ENCODE data around the gene SIX4.
A peak's percentile ranks its signal among the peaks of the same experiment; 100 is the strongest.

The SIX4 gene

GRCh38 chr14:60723907-60724618 is at the start of gene SIX4:
Gene SIX4 (minus strand): TSS chr14:60724351. CDS start chr14:60724074, 277 bp downstream.
- peak; percentile 76 for DNase-seq (ENCODE audit: low spot score)
- no peak for TF ChIP-seq CTCF (IDR thresholded peaks at IDR 0.05; ENCODE audit: borderline replicate concordance, control extremely low read depth, extremely low read depth, insufficient read depth, missing control alignments)
- in situ Hi-C loops (cut with MboI; ENCODE audit: low sequenced_read_pairs, unreplicated experiment) = no loop called here

GRCh38 chr14:60773558-60773957 is 49.4 kb upstream of the SIX4 start:
- DNase-seq (ENCODE audit: low spot score) = no peak
- in situ Hi-C loops (cut with MboI; ENCODE audit: low sequenced_read_pairs, unreplicated experiment) = no loop called here
- no peak for TF ChIP-seq CTCF (IDR thresholded peaks at IDR 0.05; ENCODE audit: borderline replicate concordance, control extremely low read depth, extremely low read depth, insufficient read depth, missing control alignments)

GRCh38 chr14:60771117-60771516 is 47.0 kb upstream of the SIX4 start:
- in situ Hi-C loops (cut with MboI; ENCODE audit: low sequenced_read_pairs, unreplicated experiment) = no loop called here
- no peak for DNase-seq (ENCODE audit: low spot score)
- no peak for TF ChIP-seq CTCF (IDR thresholded peaks at IDR 0.05; ENCODE audit: borderline replicate concordance, control extremely low read depth, extremely low read depth, insufficient read depth, missing control alignments)

- in situ Hi-C loops (cut with MboI; ENCODE audit: low sequenced_read_pairs, unreplicated experiment) = no loop called here
- no peak for TF ChIP-seq CTCF (IDR thresholded peaks at IDR 0.05; ENCODE audit: borderline replicate concordance, control extremely low read depth, extremely low read depth, insufficient read depth, missing control alignments)
- DNase-seq (ENCODE audit: low spot score) = no peak
These were observed 44.5 kb upstream of the SIX4 start for GRCh38 chr14:60768602-60769001.

GRCh38 chr14:60760644-60761364 is 36.7 kb upstream of the SIX4 start:
- in situ Hi-C loops (cut with MboI; ENCODE audit: low sequenced_read_pairs, unreplicated experiment) = no loop called here
- DNase-seq (ENCODE audit: low spot score) = no peak
- no peak for TF ChIP-seq CTCF (IDR thresholded peaks at IDR 0.05; ENCODE audit: borderline replicate concordance, control extremely low read depth, extremely low read depth, insufficient read depth, missing control alignments)

- TF ChIP-seq CTCF (IDR thresholded peaks at IDR 0.05; ENCODE audit: borderline replicate concordance, control extremely low read depth, extremely low read depth, insufficient read depth, missing control alignments) = no peak
- in situ Hi-C loops (cut with MboI; ENCODE audit: low sequenced_read_pairs, unreplicated experiment) = no loop called here
- no peak for DNase-seq (ENCODE audit: low spot score)
These were observed 36.1 kb upstream of the SIX4 start for GRCh38 chr14:60760209-60760608.
